HG03469 (cell line): ENCODE results near the gene AGER.
"Not testable (repeated sequence)": the region's sequence is repeated elsewhere in the genome, so short reads cannot be mapped to it uniquely, and the experiment has no call there.

Source experiments
- ATAC-seq: cut with Tn5 transposase; IDR thresholded peaks from one replicate; pipeline ENCODE4 v1.9.1; 2021; ENCODE audit warnings: mild to moderate bottlenecking, moderate library complexity, moderate number of reproducible peaks; ENCODE audit not compliant: unreplicated experiment

The AGER gene

DNA sequence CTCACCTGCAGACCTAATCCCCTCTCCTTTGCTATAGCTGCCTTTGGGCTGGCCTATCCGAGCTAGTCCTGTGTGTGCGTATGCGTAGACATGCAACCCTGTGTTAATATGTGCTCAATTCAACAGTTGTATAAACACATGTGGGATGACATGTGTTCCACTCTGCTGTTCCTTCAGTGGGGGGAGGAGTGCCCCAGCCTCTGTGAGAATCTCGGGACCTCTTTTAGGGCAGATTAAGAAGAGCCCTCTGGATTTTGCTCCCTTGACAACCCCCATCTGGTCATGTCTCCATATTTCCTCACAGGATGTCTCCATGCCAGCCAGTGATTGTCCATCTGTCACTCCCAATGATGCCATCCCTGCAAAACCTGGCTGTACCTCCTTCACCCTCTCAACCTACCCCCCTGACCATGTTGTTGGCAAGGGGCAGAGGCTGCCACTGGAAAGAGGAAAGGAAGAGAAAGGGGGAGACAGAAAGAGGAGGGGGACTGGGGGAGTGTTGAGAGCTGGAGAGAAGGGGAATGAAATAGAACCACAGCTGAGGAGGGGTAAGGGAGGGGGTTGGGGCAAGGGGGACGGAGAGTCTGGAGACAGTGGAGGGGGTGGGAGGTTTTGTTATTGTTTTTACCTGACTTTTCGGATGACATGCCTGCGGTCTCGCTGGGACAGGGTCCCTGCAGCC lies 32.7 kb downstream of the AGER start:
- no peak for ATAC-seq

- ATAC-seq: no peak
Observed at GRCh38 chr6:32149932-32150870, 33.9 kb downstream of the AGER start.

GRCh38 chr6:32149092-32149755 lies 34.8 kb downstream of the AGER start:
- no peak for ATAC-seq

DNA sequence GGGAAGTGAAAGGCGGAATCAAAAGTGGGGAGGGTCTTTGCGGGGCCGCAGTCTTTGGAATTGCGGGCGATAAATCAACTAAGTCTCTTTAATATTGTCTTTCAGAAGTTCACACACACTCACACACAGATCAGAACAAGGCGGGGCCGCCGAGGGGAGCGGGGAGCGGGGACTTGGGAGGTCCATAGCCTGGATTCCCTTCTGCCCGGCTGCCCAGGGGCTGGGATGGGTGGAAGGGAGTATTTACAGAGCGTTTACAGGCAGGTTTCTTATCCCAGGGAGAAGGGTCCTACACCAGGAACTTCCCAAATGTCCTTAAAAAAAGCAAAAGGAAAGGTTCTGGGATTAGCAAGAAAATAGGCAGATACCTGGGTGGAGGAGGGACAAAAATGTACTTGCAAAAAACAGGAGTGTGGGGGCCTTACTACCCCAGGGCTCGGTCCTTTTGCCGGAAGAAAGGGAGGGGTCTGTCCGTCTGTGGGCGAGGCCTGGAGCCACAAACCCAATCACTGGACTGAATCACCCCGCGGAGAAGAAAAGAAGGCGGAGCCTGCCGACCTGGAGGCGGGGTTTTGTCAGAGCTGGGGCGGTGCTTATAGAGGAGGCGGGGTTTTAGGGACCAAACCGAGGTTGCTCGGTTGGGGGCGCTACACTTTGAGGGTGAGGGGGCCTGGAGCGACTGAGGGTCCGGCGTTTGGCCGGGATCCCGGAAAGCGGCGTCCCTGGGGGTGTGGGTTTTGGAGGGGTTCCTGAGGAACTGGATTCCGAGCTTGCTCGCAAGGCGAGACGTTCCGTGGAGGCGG lies 35.6 kb downstream of the AGER start:
- ATAC-seq: no peak

GRCh38 chr6:32147401-32148132 lies 36.5 kb downstream of the AGER start:
- ATAC-seq: no peak

GRCh38 chr6:32146687-32147086 lies 37.4 kb downstream of the AGER start:
- ATAC-seq: no peak

DNA sequence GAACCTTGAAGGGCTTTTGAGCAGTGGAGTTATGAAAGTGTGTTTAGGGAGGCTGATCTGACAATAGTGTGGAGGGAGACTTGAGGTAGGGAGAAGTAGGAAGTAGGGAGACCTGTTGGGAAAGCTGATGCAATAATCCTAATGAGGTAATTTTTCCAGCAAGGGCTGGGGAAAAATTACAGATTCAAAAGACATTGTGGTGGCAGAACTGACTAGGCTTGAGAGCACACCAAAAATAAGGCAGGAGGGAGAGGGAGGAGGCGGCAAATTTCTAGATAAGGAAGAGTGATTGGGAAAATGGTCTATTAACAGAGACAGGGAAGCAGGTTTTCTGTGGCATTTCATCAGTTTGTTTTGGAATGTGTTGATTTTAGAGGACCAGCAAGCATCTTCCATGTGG lies 37.8 kb downstream of the AGER start:
- no peak for ATAC-seq

- not testable (repeated sequence) for ATAC-seq
Observed at GRCh38 chr6:32144238-32144637, 39.8 kb downstream of the AGER start.

- ATAC-seq: no peak
Observed at GRCh38 chr6:32140420-32141046, 43.5 kb downstream of the AGER start.

DNA sequence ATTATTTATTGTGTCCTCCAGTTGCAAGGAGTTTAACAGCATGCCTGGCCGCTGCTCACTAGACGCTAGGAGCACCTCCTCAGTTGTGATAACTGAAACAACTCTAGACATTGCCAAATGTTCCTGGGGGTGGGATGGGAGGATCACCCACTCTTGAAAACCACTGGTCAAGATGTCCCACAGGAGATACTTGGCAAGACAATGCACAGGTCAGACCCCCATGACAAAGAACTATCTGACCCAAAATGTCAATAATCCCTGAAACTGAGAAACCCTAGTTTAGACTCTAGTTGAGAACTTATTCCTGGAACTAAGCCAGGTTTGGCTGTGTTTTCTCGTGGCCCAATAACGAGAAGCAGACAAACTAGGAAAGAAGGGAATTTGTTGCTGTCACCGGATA lies 44.5 kb downstream of the AGER start:
- ATAC-seq: no peak

- no peak for ATAC-seq
Observed at GRCh38 chr6:32137454-32137853, 46.6 kb downstream of the AGER start.

GRCh38 chr6:32133786-32134185 lies 50.3 kb downstream of the AGER start:
- ATAC-seq: no peak

GRCh38 chr6:32132110-32132509 lies 51.9 kb downstream of the AGER start:
- no peak for ATAC-seq

DNA sequence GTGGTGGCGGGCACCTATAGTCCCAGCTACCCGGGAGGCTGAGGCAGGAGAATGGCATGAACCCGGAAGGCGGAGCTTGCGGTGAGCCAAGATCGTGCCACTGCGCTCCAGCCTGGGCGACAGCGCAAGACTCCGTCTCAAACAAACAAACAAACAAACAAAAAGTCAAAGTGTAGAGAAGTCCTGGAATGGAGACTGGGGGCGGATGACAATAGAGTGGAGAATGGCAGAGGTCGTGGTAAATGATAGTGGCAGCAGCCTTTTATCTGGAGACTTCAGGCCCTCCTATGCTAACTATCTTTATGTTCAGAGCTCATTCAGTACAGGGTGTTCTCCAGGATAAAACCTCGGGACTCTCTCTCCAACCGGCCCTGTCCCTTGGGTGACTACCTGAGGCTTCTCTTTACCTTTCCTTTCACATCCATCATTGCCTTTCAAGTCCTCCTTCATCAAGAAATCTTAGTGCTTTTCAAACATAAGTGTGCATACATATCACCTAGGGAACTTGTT lies 52.6 kb downstream of the AGER start:
- no peak for ATAC-seq
